HCT116 (cell line): ENCODE results near the gene TMA7B. TPM values are rescaled to one million over a fixed set of nuclear protein-coding genes. Genes with fewer than 3 reads are reported as not detected.

Experiments used
- ATAC-seq: fragments of 200-7000 bp; cut with Tn5 transposase; 2 replicates; pipeline ENCODE4 v1.9.1; 2020; ENCODE audit warnings: mild to moderate bottlenecking, moderate library complexity
- BruUV-seq: library from RNA; stranded (reverse); fragments of 400-500 nt; replicated peaks from 2 replicates; lab custom pipeline; 2021; lab: Mats Ljungman, UMichigan
- CTCF ChIA-PET: fragments of 300-600 bp; sonication (Branson Sonifier 250); formaldehyde crosslinking; loops from one replicate; lab custom pipeline; 2021; ENCODE audit warnings: antibody characterized with exemption; lab: Charles Lee
- POLR2A ChIA-PET: fragments of 300-600, 350-600 bp; sonication (Branson Sonifier 250); formaldehyde crosslinking; loops from one replicate; lab custom pipeline; 2021; ENCODE audit warnings: antibody characterized with exemption; lab: Charles Lee
- RAD21 ChIA-PET, 2 experiments: fragments of 300-600 bp; sonication (Branson Sonifier 250); formaldehyde crosslinking; loops; one replicate each; lab custom pipeline; 2023; ENCODE audit warnings: low total read pairs in 2 of 2; ENCODE audit not compliant: uncharacterized antibody in 2 of 2, unreplicated experiment in 2 of 2, low non-redundant PET in 1 of 2; lab: Charles Lee
- DNase-seq: peaks from one replicate; pipeline ENCODE4 v3.0.0-alpha.2; 2010; ENCODE audit warnings: low read depth, low spot score
- H2AFZ ChIP-seq: fragments of 200-600 bp; shearing (Covaris generic), sonication (generic); 2 replicates; pipeline ENCODE4 v1.6.1; 2017; ENCODE audit warnings: low read depth, mixed run types, mixed read lengths, antibody characterized with exemption, low read length; ENCODE audit not compliant: poor library complexity, severe bottlenecking
- H3K27ac ChIP-seq: 2 replicates; pipeline ENCODE4 v1.5.1; 2012; ENCODE audit warnings: low read depth, low read length
- H3K27me3 ChIP-seq: fragments of 200-600 bp; sonication (generic); 2 replicates; pipeline ENCODE4 v1.6.1; 2016; ENCODE audit warnings: mixed run types, low read length, mixed read lengths; ENCODE audit not compliant: insufficient read depth
- H3K36me3 ChIP-seq, 2 experiments: fragments of 200-500 bp in 1 of 2; fragments of 200-600 bp in 1 of 2; sonication (Bioruptor generic) in 1 of 2; sonication (generic) in 1 of 2; 2 replicates each; pipeline versions ENCODE4 v1.5.1 to v1.6.1; 2014 to 2016; ENCODE audit warnings: low read length in 2 of 2, inconsistent platforms in 1 of 2, mixed read lengths in 1 of 2, mixed run types in 1 of 2; ENCODE audit not compliant: insufficient read depth in 2 of 2, control insufficient read depth in 1 of 2
- H3K4me1 ChIP-seq, 2 experiments: fragments of 200-600 bp in 1 of 2; sonication (generic) in 1 of 2; 2 replicates each; pipeline versions ENCODE4 v1.5.1 to v1.6.1; 2012 to 2017; ENCODE audit warnings: low read length in 2 of 2, inconsistent platforms in 1 of 2, mild to moderate bottlenecking in 1 of 2, mixed read lengths in 1 of 2, mixed run types in 1 of 2, moderate library complexity in 1 of 2; ENCODE audit not compliant: insufficient read depth in 2 of 2, control insufficient read depth in 1 of 2
- H3K4me2 ChIP-seq: fragments of 200-600 bp; sonication (generic); 2 replicates; pipeline ENCODE4 v1.6.1; 2017; ENCODE audit warnings: mixed run types, low read length, mixed read lengths
- H3K4me3 ChIP-seq, 2 experiments: fragments of 200-600 bp in 1 of 2; sonication (generic) in 1 of 2; replicated peaks in 1 of 2; 2 replicates each; pipeline ENCODE4 v1.5.1; 2011 to 2016; ENCODE audit warnings: low read length in 2 of 2, control low read depth in 1 of 2, low read depth in 1 of 2, mild to moderate bottlenecking in 1 of 2, mixed read lengths in 1 of 2, mixed run types in 1 of 2
- H3K79me2 ChIP-seq: fragments of 200-600 bp; sonication (generic); 2 replicates; pipeline ENCODE4 v1.6.1; 2017; ENCODE audit warnings: mild to moderate bottlenecking, mixed run types, low read length, moderate library complexity, mixed read lengths; ENCODE audit not compliant: insufficient read depth
- H3K9ac ChIP-seq: fragments of 200-600 bp; sonication (generic); 2 replicates; pipeline ENCODE4 v1.6.1; 2016; ENCODE audit warnings: low read length, mixed read lengths
- H3K9me2 ChIP-seq: fragments of 200-600 bp; sonication (generic), shearing (Covaris generic); 2 replicates; pipeline ENCODE4 v1.6.1; 2017; ENCODE audit warnings: mixed run types, mild to moderate bottlenecking, moderate library complexity; ENCODE audit not compliant: insufficient read depth
- H3K9me3 ChIP-seq, 2 experiments: fragments of 200-500 bp in 1 of 2; fragments of 200-600 bp in 1 of 2; sonication (Bioruptor generic) in 1 of 2; sonication (generic) in 1 of 2; 2 replicates each; pipeline ENCODE4 v1.6.1; 2014 to 2017; ENCODE audit warnings: low read length in 2 of 2, mixed read lengths in 2 of 2, inconsistent platforms in 1 of 2, low read depth in 1 of 2, mild to moderate bottlenecking in 1 of 2, mixed run types in 1 of 2, moderate library complexity in 1 of 2; ENCODE audit not compliant: control insufficient read depth in 1 of 2, insufficient read depth in 1 of 2
- H4K20me1 ChIP-seq: fragments of 200-600 bp; sonication (generic), shearing (Covaris generic); 2 replicates; pipeline ENCODE4 v1.6.1; 2017; ENCODE audit warnings: mixed run types, mild to moderate bottlenecking, moderate library complexity; ENCODE audit not compliant: insufficient read depth
- ATF3 ChIP-seq: IDR thresholded peaks from 2 replicates; pipeline ENCODE4 v1.6.1; 2012
- CTCF ChIP-seq, 3 experiments: fragments of 200-600 bp in 1 of 3; sonication (generic) in 1 of 3; IDR thresholded peaks in 2 of 3; conservative IDR thresholded peaks in 1 of 3; 2 replicates each; pipeline ENCODE4 v1.5.1; 2012 to 2017; ENCODE audit warnings: low read depth in 2 of 3, low read length in 2 of 3, antibody characterized with exemption in 1 of 3, borderline replicate concordance in 1 of 3, control low read depth in 1 of 3, mild to moderate bottlenecking in 1 of 3, mixed read lengths in 1 of 3, mixed run types in 1 of 3, moderate library complexity in 1 of 3; ENCODE audit not compliant: insufficient read depth in 1 of 3
- EGR1 ChIP-seq: IDR thresholded peaks from 2 replicates; pipeline ENCODE4 v1.6.1; 2012; ENCODE audit warnings: low read depth
- EZH2 ChIP-seq: fragments of 200-600 bp; sonication (generic); IDR thresholded peaks from 2 replicates; pipeline ENCODE4 v1.6.1; 2017; ENCODE audit warnings: antibody characterized with exemption, mixed run types
- EZH2phosphoT487 ChIP-seq: fragments of 200-600 bp; IDR thresholded peaks from 2 replicates; pipeline ENCODE4 v1.6.1; 2018; ENCODE audit warnings: antibody characterized with exemption, borderline replicate concordance
- MAX ChIP-seq: IDR thresholded peaks from 2 replicates; pipeline ENCODE4 v1.6.1; 2012
- POLR2A ChIP-seq: IDR thresholded peaks from 2 replicates; pipeline ENCODE4 v1.7.0; 2011; ENCODE audit warnings: borderline replicate concordance; ENCODE audit not compliant: insufficient read depth, insufficient read length; ENCODE audit errors: extremely low read depth
- POLR2AphosphoS5 ChIP-seq: IDR thresholded peaks from 2 replicates; pipeline ENCODE4 v1.6.1; 2011; ENCODE audit warnings: mild to moderate bottlenecking, low read depth, low read length, moderate library complexity
- RAD21 ChIP-seq: IDR thresholded peaks from 2 replicates; pipeline ENCODE4 v1.6.1; 2012; ENCODE audit warnings: low read depth, mild to moderate bottlenecking
- REST ChIP-seq: IDR thresholded peaks from 2 replicates; pipeline ENCODE4 v1.6.1; 2012; ENCODE audit warnings: low read depth
- SIN3A ChIP-seq: IDR thresholded peaks from 2 replicates; pipeline ENCODE4 v1.6.1; 2012; ENCODE audit warnings: low read depth
- TCF7L2 ChIP-seq: IDR thresholded peaks from 2 replicates; pipeline ENCODE4 v1.7.0; 2011; ENCODE audit warnings: borderline replicate concordance, inconsistent platforms; ENCODE audit not compliant: insufficient read depth, insufficient read length; ENCODE audit errors: extremely low read depth
- ZBTB33 ChIP-seq: IDR thresholded peaks from 2 replicates; pipeline ENCODE4 v1.6.1; 2011; ENCODE audit warnings: mild to moderate bottlenecking, low read length, moderate library complexity; ENCODE audit not compliant: insufficient replicate concordance; ENCODE audit errors: extremely low read depth
- ZNF274 ChIP-seq: fragments of 200-500 bp; sonication (Bioruptor generic); IDR thresholded peaks from 2 replicates; pipeline ENCODE4 v1.6.1; 2014; ENCODE audit warnings: mild to moderate bottlenecking, low read depth, low read length, inconsistent platforms
- intact Hi-C: fragments of 100-400 bp; cut with micrococcal nuclease; formaldehyde crosslinking; loops from 2 replicates; pipeline ENCODE4 v1.10.0; 2022
- total RNA-seq: library from RNA; stranded (reverse); gene quantifications from one replicate; pipeline ENCODE4 v1.2.1, GENCODE V29; 2021; ENCODE audit not compliant: unreplicated experiment

Gene TMA7B
- total RNA-seq, 1 experiment from 2014 or later: not detected

- no peaks in the 10 kb centered on the region for H3K36me3 ChIP-seq
- H3K9ac ChIP-seq: no peak overlapping the region
- H3K27ac ChIP-seq: no peak overlapping the region
- intact Hi-C loops: no loop called here
- H3K79me2 ChIP-seq: no peaks in the 10 kb centered on the region
- no peaks in the 10 kb centered on the region for H4K20me1 ChIP-seq
- BruUV-seq: no TSS peak
- RAD21 ChIA-PET: no interaction called here
- ATAC-seq: no peak
- no peak overlapping the region for H3K4me3 ChIP-seq
- no peak overlapping the region for H3K4me2 ChIP-seq
- POLR2A ChIA-PET: no interaction called here
- peaks cover 11 to 13% of the 10 kb centered on the region in 2 experiments; a peak in 3 of 4 replicates for H3K4me1 ChIP-seq
- no peaks in the 10 kb centered on the region for H3K27me3 ChIP-seq
- TF ChIP-seq MAX (no peak), REST (no peak), EZH2 (no peak), POLR2AphosphoS5 (no peak), EGR1 (no peak), CTCF (IDR thresholded peaks at IDR 0.05 in 2 of 3, conservative IDR thresholded peaks at IDR 0.05 in 1 of 3; ENCODE audit: borderline replicate concordance in 1 of 3, insufficient read depth in 1 of 3, low read depth in 2 of 3, low read length in 2 of 3) (no peak), ZNF274 (no peak), SIN3A (no peak), ATF3 (no peak), TCF7L2 (no peak), ZBTB33 (no peak), RAD21 (no peak), EZH2phosphoT487 (no peak), POLR2A (no peak)
- TF ChIP-seq, all 23 proteins: peak for 0
- no peaks in the 10 kb centered on the region for H3K9me2 ChIP-seq
- no peaks in the 10 kb centered on the region for H3K9me3 ChIP-seq
- no peak overlapping the region for H2AFZ ChIP-seq
- no peak for DNase-seq
- CTCF ChIA-PET: interaction anchor here (0.6 kb wide), 1 partner anchor 406 kb away, joined by 3 read pairs; no protein-coding TSS in a partner anchor
These were observed 10.0 kb upstream of the TMA7B start for GRCh38 chr22:39949964-39950737.
